GM23338 (cell line): ENCODE measurements around the gene BCAR3. TPM values are rescaled to one million over a fixed set of nuclear protein-coding genes. Genes with fewer than 3 reads are reported as not detected.

Source experiments
- ATAC-seq: fragments of 200-7000 bp; cut with Tn5 transposase; 3 replicates; pipeline ENCODE4 v1.9.1; 2020
- DNase-seq: peaks from one replicate; pipeline ENCODE4 v3.0.0-alpha.2; 2015; ENCODE audit warnings: low spot score
- H2AFZ ChIP-seq: fragments of 200-600 bp; sonication (generic); 2 replicates; pipeline ENCODE4 v1.8.0; 2016; ENCODE audit warnings: antibody characterized with exemption, mild to moderate bottlenecking, moderate library complexity
- H3F3A ChIP-seq: fragments of 200-600 bp; sonication (generic); replicated peaks from 2 replicates; pipeline ENCODE4 v1.8.0; 2017; ENCODE audit warnings: antibody characterized with exemption, mixed run types, low read depth
- H3K27ac ChIP-seq: fragments of 200-600 bp; sonication (generic); 2 replicates; pipeline ENCODE4 v1.6.1; 2016; ENCODE audit warnings: low read depth
- H3K27me3 ChIP-seq: fragments of 200-600 bp; sonication (generic); 2 replicates; pipeline ENCODE4 v1.8.0; 2016; ENCODE audit warnings: mild to moderate bottlenecking, mixed run types, moderate library complexity; ENCODE audit not compliant: insufficient read depth
- H3K36me3 ChIP-seq: fragments of 200-600 bp; sonication (generic); 2 replicates; pipeline ENCODE4 v1.8.0; 2016; ENCODE audit warnings: mild to moderate bottlenecking; ENCODE audit not compliant: insufficient read depth
- H3K4me1 ChIP-seq: fragments of 200-600 bp; sonication (generic); 2 replicates; pipeline ENCODE4 v1.8.0; 2016; ENCODE audit warnings: mild to moderate bottlenecking, moderate library complexity; ENCODE audit not compliant: insufficient read depth
- H3K4me2 ChIP-seq: fragments of 200-600 bp; sonication (generic); 2 replicates; pipeline ENCODE4 v1.7.1; 2017; ENCODE audit warnings: mixed run types
- H3K4me3 ChIP-seq: fragments of 200-600 bp; sonication (generic); 2 replicates; pipeline ENCODE4 v1.6.1; 2016; ENCODE audit warnings: mixed run types
- H3K79me2 ChIP-seq: fragments of 200-600 bp; sonication (generic); replicated peaks from 2 replicates; pipeline ENCODE4 v1.8.0; 2017; ENCODE audit warnings: mild to moderate bottlenecking; ENCODE audit not compliant: insufficient read depth
- H3K9me2 ChIP-seq: fragments of 200-600 bp; sonication (generic); 2 replicates; pipeline ENCODE4 v1.8.0; 2017; ENCODE audit not compliant: insufficient read depth
- H4K20me1 ChIP-seq: fragments of 200-600 bp; sonication (generic); replicated peaks from 2 replicates; pipeline ENCODE4 v1.8.0; 2017; ENCODE audit warnings: mild to moderate bottlenecking; ENCODE audit not compliant: insufficient read depth
- H3K27ac Mint-ChIP-seq: 2 replicates; pipeline ENCODE4 v1.8.0; 2020; ENCODE audit warnings: inconsistent platforms, mild to moderate bottlenecking, moderate library complexity, mixed read lengths
- H3K27me3 Mint-ChIP-seq: 3 replicates; pipeline ENCODE4 v1.8.0; 2022; ENCODE audit warnings: low read depth, mild to moderate bottlenecking, moderate library complexity, mixed read lengths, inconsistent platforms; ENCODE audit not compliant: insufficient read depth, poor library complexity
- H3K36me3 Mint-ChIP-seq: 3 replicates; pipeline ENCODE4 v1.8.0; 2021; ENCODE audit warnings: low read depth, mild to moderate bottlenecking, inconsistent platforms, moderate library complexity, mixed read lengths
- H3K4me1 Mint-ChIP-seq: 3 replicates; pipeline ENCODE4 v1.8.0; 2020; ENCODE audit warnings: mild to moderate bottlenecking, inconsistent platforms, mixed read lengths
- H3K4me3 Mint-ChIP-seq: 3 replicates; pipeline ENCODE4 v1.8.0; 2021; ENCODE audit warnings: moderate library complexity, mild to moderate bottlenecking, inconsistent platforms, mixed read lengths
- H3K9me3 Mint-ChIP-seq: 3 replicates; pipeline ENCODE4 v1.8.0; 2020; ENCODE audit warnings: moderate library complexity, mild to moderate bottlenecking, inconsistent platforms, mixed read lengths
- CTCF ChIP-seq, 2 experiments: fragments of 200-600 bp in 1 of 2; sonication (generic) in 1 of 2; conservative IDR thresholded peaks; 2 replicates each; pipeline versions ENCODE4 v1.5.1 to v1.6.1; 2016 to 2017; ENCODE audit warnings: antibody characterized with exemption in 2 of 2, low read depth in 2 of 2, mild to moderate bottlenecking in 2 of 2, moderate library complexity in 1 of 2
- EZH2 ChIP-seq: fragments of 200-600 bp; sonication (generic); IDR thresholded peaks from one replicate; pipeline ENCODE4 v1.8.0; 2017; ENCODE audit warnings: antibody characterized with exemption, mild to moderate bottlenecking, low read depth; ENCODE audit not compliant: unreplicated experiment
- EZH2phosphoT487 ChIP-seq: fragments of 200-600 bp; sonication (generic); IDR thresholded peaks from one replicate; pipeline ENCODE4 v1.8.1; 2018; ENCODE audit warnings: antibody characterized with exemption; ENCODE audit not compliant: unreplicated experiment
- JUNB ChIP-seq: IDR thresholded peaks from one replicate; pipeline ENCODE4 v1.6.1; 2016; ENCODE audit warnings: antibody characterized with exemption; ENCODE audit not compliant: unreplicated experiment
- ZNF331 ChIP-seq: fragments of 250-450 bp; sonication (Bioruptor Pico); IDR thresholded peaks from 2 replicates; pipeline ENCODE4 v1.5.0; 2020; ENCODE audit warnings: low read depth, mild to moderate bottlenecking, moderate library complexity
- polyA plus RNA-seq: library from polyadenylated mRNA; unstranded; fragments of >200 nt; fragmentation: Nextera tagmentation; extraction: Ambion mirVana; gene quantifications from 2 replicates; pipeline ENCODE4 v1.2.1, GENCODE V29; 2016
- total RNA-seq: library from RNA; depleted of rRNA; stranded (reverse); fragments of >200 nt; shearing (Covaris generic); gene quantifications from 2 replicates; pipeline ENCODE4 v1.2.3, GENCODE V29; 2014
- TF ChIP-seq, protein P1 (sequence below): fragments of 250-450 bp; sonication (Bioruptor Pico); IDR thresholded peaks from 2 replicates; pipeline ENCODE4 v1.5.0; 2020; ENCODE audit warnings: mild to moderate bottlenecking, moderate library complexity

Gene BCAR3
- total and polyA plus RNA-seq, 2 experiments from 2014 or later, result 5.5 to 9.7 TPM

GRCh38 chr1:93687542-93687941 is 5.9 kb upstream of the BCAR3 start (continued):
- TF ChIP-seq, protein P1, sequence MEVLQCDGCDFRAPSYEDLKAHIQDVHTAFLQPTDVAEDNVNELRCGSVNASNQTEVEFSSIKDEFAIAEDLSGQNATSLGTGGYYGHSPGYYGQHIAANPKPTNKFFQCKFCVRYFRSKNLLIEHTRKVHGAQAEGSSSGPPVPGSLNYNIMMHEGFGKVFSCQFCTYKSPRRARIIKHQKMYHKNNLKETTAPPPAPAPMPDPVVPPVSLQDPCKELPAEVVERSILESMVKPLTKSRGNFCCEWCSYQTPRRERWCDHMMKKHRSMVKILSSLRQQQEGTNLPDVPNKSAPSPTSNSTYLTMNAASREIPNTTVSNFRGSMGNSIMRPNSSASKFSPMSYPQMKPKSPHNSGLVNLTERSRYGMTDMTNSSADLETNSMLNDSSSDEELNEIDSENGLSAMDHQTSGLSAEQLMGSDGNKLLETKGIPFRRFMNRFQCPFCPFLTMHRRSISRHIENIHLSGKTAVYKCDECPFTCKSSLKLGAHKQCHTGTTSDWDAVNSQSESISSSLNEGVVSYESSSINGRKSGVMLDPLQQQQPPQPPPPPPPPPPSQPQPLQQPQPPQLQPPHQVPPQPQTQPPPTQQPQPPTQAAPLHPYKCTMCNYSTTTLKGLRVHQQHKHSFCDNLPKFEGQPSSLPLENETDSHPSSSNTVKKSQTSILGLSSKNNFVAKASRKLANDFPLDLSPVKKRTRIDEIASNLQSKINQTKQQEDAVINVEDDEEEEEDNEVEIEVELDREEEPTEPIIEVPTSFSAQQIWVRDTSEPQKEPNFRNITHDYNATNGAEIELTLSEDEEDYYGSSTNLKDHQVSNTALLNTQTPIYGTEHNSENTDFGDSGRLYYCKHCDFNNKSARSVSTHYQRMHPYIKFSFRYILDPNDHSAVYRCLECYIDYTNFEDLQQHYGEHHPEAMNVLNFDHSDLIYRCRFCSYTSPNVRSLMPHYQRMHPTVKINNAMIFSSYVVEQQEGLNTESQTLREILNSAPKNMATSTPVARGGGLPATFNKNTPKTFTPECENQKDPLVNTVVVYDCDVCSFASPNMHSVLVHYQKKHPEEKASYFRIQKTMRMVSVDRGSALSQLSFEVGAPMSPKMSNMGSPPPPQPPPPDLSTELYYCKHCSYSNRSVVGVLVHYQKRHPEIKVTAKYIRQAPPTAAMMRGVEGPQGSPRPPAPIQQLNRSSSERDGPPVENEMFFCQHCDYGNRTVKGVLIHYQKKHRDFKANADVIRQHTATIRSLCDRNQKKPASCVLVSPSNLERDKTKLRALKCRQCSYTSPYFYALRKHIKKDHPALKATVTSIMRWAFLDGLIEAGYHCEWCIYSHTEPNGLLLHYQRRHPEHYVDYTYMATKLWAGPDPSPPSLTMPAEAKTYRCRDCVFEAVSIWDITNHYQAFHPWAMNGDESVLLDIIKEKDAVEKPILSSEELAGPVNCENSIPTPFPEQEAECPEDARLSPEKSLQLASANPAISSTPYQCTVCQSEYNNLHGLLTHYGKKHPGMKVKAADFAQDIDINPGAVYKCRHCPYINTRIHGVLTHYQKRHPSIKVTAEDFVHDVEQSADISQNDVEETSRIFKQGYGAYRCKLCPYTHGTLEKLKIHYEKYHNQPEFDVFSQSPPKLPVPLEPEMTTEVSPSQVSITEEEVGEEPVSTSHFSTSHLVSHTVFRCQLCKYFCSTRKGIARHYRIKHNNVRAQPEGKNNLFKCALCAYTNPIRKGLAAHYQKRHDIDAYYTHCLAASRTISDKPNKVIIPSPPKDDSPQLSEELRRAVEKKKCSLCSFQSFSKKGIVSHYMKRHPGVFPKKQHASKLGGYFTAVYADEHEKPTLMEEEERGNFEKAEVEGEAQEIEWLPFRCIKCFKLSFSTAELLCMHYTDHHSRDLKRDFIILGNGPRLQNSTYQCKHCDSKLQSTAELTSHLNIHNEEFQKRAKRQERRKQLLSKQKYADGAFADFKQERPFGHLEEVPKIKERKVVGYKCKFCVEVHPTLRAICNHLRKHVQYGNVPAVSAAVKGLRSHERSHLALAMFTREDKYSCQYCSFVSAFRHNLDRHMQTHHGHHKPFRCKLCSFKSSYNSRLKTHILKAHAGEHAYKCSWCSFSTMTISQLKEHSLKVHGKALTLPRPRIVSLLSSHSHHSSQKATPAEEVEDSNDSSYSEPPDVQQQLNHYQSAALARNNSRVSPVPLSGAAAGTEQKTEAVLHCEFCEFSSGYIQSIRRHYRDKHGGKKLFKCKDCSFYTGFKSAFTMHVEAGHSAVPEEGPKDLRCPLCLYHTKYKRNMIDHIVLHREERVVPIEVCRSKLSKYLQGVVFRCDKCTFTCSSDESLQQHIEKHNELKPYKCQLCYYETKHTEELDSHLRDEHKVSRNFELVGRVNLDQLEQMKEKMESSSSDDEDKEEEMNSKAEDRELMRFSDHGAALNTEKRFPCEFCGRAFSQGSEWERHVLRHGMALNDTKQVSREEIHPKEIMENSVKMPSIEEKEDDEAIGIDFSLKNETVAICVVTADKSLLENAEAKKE (CRISPR knock-in tag), result no peak
- no peak for TF ChIP-seq JUNB
- no peak for TF ChIP-seq EZH2phosphoT487

DNA sequence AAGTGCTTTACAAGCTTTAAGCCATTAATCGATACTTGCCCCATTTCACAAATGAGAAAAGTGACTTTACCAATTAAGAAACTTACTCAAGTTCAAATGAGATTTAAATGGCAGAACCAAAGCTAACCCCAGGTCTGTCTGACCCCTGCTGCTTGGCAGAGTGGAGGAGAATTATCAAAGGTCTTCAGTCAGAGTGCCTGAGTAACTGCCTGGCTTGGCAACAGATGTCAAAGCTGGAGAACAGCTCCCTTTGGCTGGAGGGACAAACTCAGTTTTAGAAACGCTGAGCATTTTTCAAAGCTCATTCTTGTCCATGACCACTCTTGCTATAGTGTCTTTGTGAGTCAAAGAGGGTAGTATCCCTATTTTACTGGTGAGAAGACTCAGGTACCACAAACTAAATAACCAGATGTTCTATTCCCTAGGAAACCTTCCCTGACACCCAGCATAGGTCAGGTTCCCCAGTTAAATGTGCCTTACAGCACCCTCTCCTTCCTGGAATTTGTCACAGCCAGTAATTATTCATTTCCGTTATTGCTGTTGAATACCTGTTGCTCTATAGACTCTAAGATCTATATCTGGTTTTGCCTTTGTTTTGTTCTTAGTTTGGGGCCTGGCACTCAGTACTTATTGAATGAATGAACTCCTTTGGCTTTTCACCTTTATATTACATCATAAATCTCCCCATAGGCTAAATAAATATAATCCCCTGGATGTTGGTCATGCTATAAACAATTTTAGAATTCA is 5.0 kb upstream of the BCAR3 start:
- H3K4me3 ChIP-seq, result no peak overlapping the region
- Mint-ChIP-seq H3K27me3 (peaks cover 19% of the 10 kb centered on the region), H3K4me1 (peaks cover 25% of the 10 kb centered on the region), H3K9me3 (no peaks in the 10 kb centered on the region), H3K27ac (no peak overlapping the region), H3K36me3 (no peaks in the 10 kb centered on the region; the same call in 2 of the 3 replicates), H3K4me3 (no peak overlapping the region)
- H3K27ac ChIP-seq, result no peak overlapping the region
- H4K20me1 ChIP-seq, result no peaks in the 10 kb centered on the region
- peaks cover 17% of the 10 kb centered on the region for H3K27me3 ChIP-seq
- peaks cover 21% of the 10 kb centered on the region for H3K4me1 ChIP-seq
- H2AFZ ChIP-seq, result no peak overlapping the region
- 0 out of 2 replicates have a peak, but pooled peaks cover 3% of the 10 kb centered on the region for H3F3A ChIP-seq
- DNase-seq (no peak), ATAC-seq (no peak)
- no peak overlapping the region for H3K4me2 ChIP-seq
- H3K36me3 ChIP-seq, result no peaks in the 10 kb centered on the region
- no peaks in the 10 kb centered on the region for H3K79me2 ChIP-seq
- H3K9me2 ChIP-seq, result no peaks in the 10 kb centered on the region
- TF ChIP-seq, protein P1 (CRISPR knock-in tag), result no peak
- TF ChIP-seq CTCF (conservative IDR thresholded peaks at IDR 0.05; ENCODE audit: low read depth in 2 of 2) (no peak), ZNF331 (CRISPR knock-in tag) (no peak), EZH2 (no peak)
